Trophoblast cell (in vitro differentiated cells and primary cell): ENCODE results near the gene KCTD7.

Experiments used
- DNase-seq, 2 donors: peaks; one replicate each; pipeline ENCODE4 v3.0.0-alpha.2; 2016
- H2AFZ ChIP-seq: 2 replicates; pipeline ENCODE4 v1.6.1; 2013; ENCODE audit warnings: low read length, moderate library complexity, mild to moderate bottlenecking; ENCODE audit not compliant: insufficient read depth, poor library complexity
- H2AK5ac ChIP-seq: 2 replicates; pipeline ENCODE4 v1.6.1; 2013; ENCODE audit warnings: mild to moderate bottlenecking, low read length
- H2BK120ac ChIP-seq: 2 replicates; pipeline ENCODE4 v1.6.1; 2013; ENCODE audit warnings: low read length, mild to moderate bottlenecking, moderate library complexity; ENCODE audit not compliant: insufficient read depth, poor library complexity
- H2BK12ac ChIP-seq: 2 replicates; pipeline ENCODE4 v1.6.1; 2013; ENCODE audit warnings: mild to moderate bottlenecking, low read length, moderate library complexity
- H2BK5ac ChIP-seq: 2 replicates; pipeline ENCODE4 v1.6.1; 2013; ENCODE audit warnings: low read length, low read depth, moderate library complexity, mild to moderate bottlenecking; ENCODE audit not compliant: poor library complexity
- H3K14ac ChIP-seq: 2 replicates; pipeline ENCODE4 v1.6.1; 2013; ENCODE audit warnings: mild to moderate bottlenecking, low read length
- H3K18ac ChIP-seq: 2 replicates; pipeline ENCODE4 v1.6.1; 2013; ENCODE audit warnings: mild to moderate bottlenecking, low read length
- H3K23ac ChIP-seq: 2 replicates; pipeline ENCODE4 v1.6.1; 2013; ENCODE audit warnings: low read length
- H3K27ac ChIP-seq: 2 replicates; pipeline ENCODE4 v1.5.1; 2013; ENCODE audit warnings: low read depth, mild to moderate bottlenecking, inconsistent platforms, low read length, moderate library complexity
- H3K27me3 ChIP-seq: 2 replicates; pipeline ENCODE4 v1.6.1; 2013; ENCODE audit warnings: inconsistent platforms, mild to moderate bottlenecking, low read length, moderate library complexity; ENCODE audit not compliant: insufficient read depth
- H3K36me3 ChIP-seq, 2 experiments: 1 replicate in 1 of 2; 2 replicates in 1 of 2; pipeline ENCODE4 v1.6.1; 2013; ENCODE audit warnings: low read length in 2 of 2, mild to moderate bottlenecking in 2 of 2, moderate library complexity in 1 of 2; ENCODE audit not compliant: insufficient read depth in 2 of 2, control insufficient read depth in 1 of 2
- H3K4ac ChIP-seq: 2 replicates; pipeline ENCODE4 v1.6.1; 2013; ENCODE audit warnings: low read depth, mild to moderate bottlenecking, low read length, moderate library complexity
- H3K4me1 ChIP-seq, 2 experiments: 1 replicate in 1 of 2; 2 replicates in 1 of 2; pipeline ENCODE4 v1.6.1; 2013; ENCODE audit warnings: low read length in 2 of 2, mild to moderate bottlenecking in 2 of 2, moderate library complexity in 1 of 2; ENCODE audit not compliant: insufficient read depth in 2 of 2, control insufficient read depth in 1 of 2
- H3K4me2 ChIP-seq: 2 replicates; pipeline ENCODE4 v1.6.1; 2013; ENCODE audit warnings: inconsistent platforms, mild to moderate bottlenecking, low read length, moderate library complexity
- H3K4me3 ChIP-seq: 2 replicates; pipeline ENCODE4 v1.5.1; 2013; ENCODE audit warnings: mild to moderate bottlenecking, low read depth, low read length, inconsistent platforms
- H3K79me1 ChIP-seq: one replicate; pipeline ENCODE4 v1.6.1; 2013; ENCODE audit warnings: low read length
- H3K79me2 ChIP-seq: 2 replicates; pipeline ENCODE4 v1.6.1; 2013; ENCODE audit warnings: low read length, mild to moderate bottlenecking; ENCODE audit not compliant: control insufficient read depth, insufficient read depth, poor library complexity
- H3K9ac ChIP-seq: 2 replicates; pipeline ENCODE4 v1.6.1; 2013; ENCODE audit warnings: mild to moderate bottlenecking, low read length
- H3K9me3 ChIP-seq: 2 replicates; pipeline ENCODE4 v1.6.1; 2013; ENCODE audit warnings: low read depth, mild to moderate bottlenecking, control low read depth, inconsistent platforms, low read length; ENCODE audit not compliant: insufficient read depth
- H4K12ac ChIP-seq: 2 replicates; pipeline ENCODE4 v1.6.1; 2013; ENCODE audit warnings: low read depth, mild to moderate bottlenecking, low read length, moderate library complexity
- H4K8ac ChIP-seq: 2 replicates; pipeline ENCODE4 v1.6.1; 2013; ENCODE audit warnings: low read depth, mild to moderate bottlenecking, low read length, moderate library complexity
- H4K91ac ChIP-seq: one replicate; pipeline ENCODE4 v1.6.1; 2013; ENCODE audit warnings: low read depth, mild to moderate bottlenecking, low read length, moderate library complexity
- WGBS: extraction: QIAGEN DNeasy Blood & Tissue Kit; methylation state at CpG from one replicate; pipeline ENCODE4 v1.1.7; 2013; ENCODE audit warnings: missing lambda C conversion rate; ENCODE audit not compliant: insufficient read length, insufficient coverage; ENCODE audit errors: extremely low coverage; 5-methylcytosine and 5-hydroxymethylcytosine counted together

The KCTD7 gene

DNA sequence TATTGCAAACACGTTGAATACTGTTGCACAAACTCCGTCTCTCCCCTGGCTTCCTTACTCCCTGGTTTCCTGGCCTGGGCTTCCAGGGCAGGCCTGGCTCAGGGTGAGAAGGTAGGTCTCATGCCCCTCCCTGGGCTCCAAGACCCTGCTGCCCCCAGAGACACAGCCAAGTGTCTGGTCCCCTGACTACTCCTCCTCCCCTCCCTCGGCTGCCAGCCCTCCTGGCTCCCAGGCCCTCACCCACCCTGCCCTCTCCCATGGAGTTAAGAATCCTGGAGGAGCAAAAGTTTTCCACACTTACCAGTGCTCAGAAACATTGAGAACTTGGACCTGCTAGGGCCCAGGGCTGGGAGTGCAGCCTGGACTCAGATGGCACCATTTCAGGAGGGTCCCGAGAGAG is 64.7 kb downstream of the KCTD7 start:
- no peaks in the 10 kb centered on the region for H3K79me2 ChIP-seq
- no peak overlapping the region for H4K8ac ChIP-seq
- H3K4ac ChIP-seq, result no peak overlapping the region
- H3K4me2 ChIP-seq, result no peak overlapping the region
- H3K79me1 ChIP-seq, result no peaks in the 10 kb centered on the region
- H3K14ac ChIP-seq, result no peak overlapping the region
- H2AK5ac ChIP-seq, result no peak overlapping the region
- H3K18ac ChIP-seq, result no peak overlapping the region
- no peaks in the 10 kb centered on the region for H3K27me3 ChIP-seq
- no peak overlapping the region for H4K91ac ChIP-seq
- H3K23ac ChIP-seq, result no peak overlapping the region
- no CpG with 5 or more reads among the region's 4 CpGs for WGBS
- no peaks in the 10 kb centered on the region for H3K9me3 ChIP-seq
- no peak for DNase-seq
- H4K12ac ChIP-seq, result no peak overlapping the region
- no peak overlapping the region for H2BK12ac ChIP-seq
- no peak overlapping the region for H3K9ac ChIP-seq
- no peak overlapping the region for H3K27ac ChIP-seq
- no peaks in the 10 kb centered on the region for H3K4me1 ChIP-seq
- H3K36me3 ChIP-seq, result peaks cover 3 to 15% of the 10 kb centered on the region in 2 experiments
- no peak overlapping the region for H2BK5ac ChIP-seq
- H2AFZ ChIP-seq, result no peak overlapping the region
- no peak overlapping the region for H3K4me3 ChIP-seq
- H2BK120ac ChIP-seq, result no peak overlapping the region
